A549 (cell line): Measurements from ENCODE around the gene CTSK. TPM values are rescaled to one million over a fixed set of nuclear protein-coding genes. Genes with fewer than 3 reads are reported as not detected.

Source experiments
- ATAC-seq, 2 experiments: fragments of 200-7000 bp in 1 of 2; fragments of >200 bp in 1 of 2; cut with Nextera tagmentation in 1 of 2; cut with Tn5 transposase in 1 of 2; 3 replicates each; pipeline versions ENCODE4 v1.8.0 to v1.9.1; 2018 to 2020; ENCODE audit warnings: mild to moderate bottlenecking in 1 of 2, moderate library complexity in 1 of 2
- CTCF ChIA-PET: fragments of 300-600 bp; sonication (Branson Sonifier 250); formaldehyde crosslinking; extraction: SDS; loops from one replicate; lab custom pipeline; 2021; ENCODE audit warnings: antibody characterized with exemption, inconsistent platforms; lab: Yijun Ruan, JAX
- POLR2A ChIA-PET: fragments of 350-600 bp; formaldehyde crosslinking; extraction: SDS; loops from one replicate; lab custom pipeline; 2021; ENCODE audit warnings: antibody characterized with exemption, inconsistent platforms; lab: Yijun Ruan, JAX
- DNase-seq, 2 experiments: peaks; one replicate each; pipeline versions ENCODE4 v3.0.0 to v3.0.0-alpha.2; 2011 to 2016; ENCODE audit warnings: low read depth in 1 of 2, low spot score in 1 of 2
- FAIRE-seq: peaks from 2 replicates; lab custom pipeline; 2011; peaks lifted over from hg19 to GRCh38; lab: Jason Lieb, UNC
- H3K27ac ChIP-seq, 2 experiments: fragments of >200 bp; sonication (Bioruptor Twin); formaldehyde crosslinking; 3 replicates each; pipeline ENCODE4 v1.5.1; 2016 to 2017
- H3K4me1 ChIP-seq: fragments of >200 bp; sonication (Bioruptor Twin); formaldehyde crosslinking; 3 replicates; pipeline ENCODE4 v1.6.1; 2016
- H3K4me2 ChIP-seq: fragments of >200 bp; sonication (Bioruptor Twin); formaldehyde crosslinking; 3 replicates; pipeline ENCODE4 v1.6.1; 2016
- H3K4me3 ChIP-seq: fragments of >200 bp; sonication (Bioruptor Twin); formaldehyde crosslinking; 3 replicates; pipeline ENCODE4 v1.5.1; 2016
- H3K9me3 ChIP-seq: fragments of >200 bp; sonication (Bioruptor Twin); formaldehyde crosslinking; 3 replicates; pipeline ENCODE4 v1.6.1; 2016
- ATOH8 ChIP-seq: fragments of 250-450 bp; sonication (Bioruptor Pico); IDR thresholded peaks from 2 replicates; pipeline ENCODE4 v1.5.0; 2020; ENCODE audit warnings: low read depth, mild to moderate bottlenecking, moderate library complexity
- BHLHE40 ChIP-seq: IDR thresholded peaks from 2 replicates; pipeline ENCODE4 v1.6.1; 2012; ENCODE audit warnings: low read depth, low read length, inconsistent platforms
- CBX2 ChIP-seq: fragments of 200-600 bp; sonication (generic); IDR thresholded peaks from 2 replicates; pipeline ENCODE4 v1.6.1; 2016; ENCODE audit warnings: low read depth, mild to moderate bottlenecking, borderline replicate concordance
- CTCF ChIP-seq: fragments of >200 bp; sonication (Bioruptor Twin); formaldehyde crosslinking; IDR thresholded peaks from 3 replicates; pipeline ENCODE4 v1.5.1; 2016
- E2F6 ChIP-seq: IDR thresholded peaks from 2 replicates; pipeline ENCODE4 v1.6.1; 2012; ENCODE audit warnings: low read depth, borderline replicate concordance
- EHF ChIP-seq: fragments of 250-450 bp; sonication (Bioruptor Pico); IDR thresholded peaks from 2 replicates; pipeline ENCODE4 v1.5.0; 2020; ENCODE audit warnings: mild to moderate bottlenecking
- ELK1 ChIP-seq: fragments of 150-350 bp; IDR thresholded peaks from 2 replicates; pipeline ENCODE4 v1.6.1; 2014; ENCODE audit warnings: low read depth, mild to moderate bottlenecking, low read length
- ESRRA ChIP-seq: fragments of 150-350 bp; IDR thresholded peaks from 2 replicates; pipeline ENCODE4 v1.6.1; 2014; ENCODE audit warnings: mild to moderate bottlenecking, low read length, borderline replicate concordance
- GATA3 ChIP-seq: IDR thresholded peaks from 2 replicates; pipeline ENCODE4 v1.6.1; 2012; ENCODE audit warnings: borderline replicate concordance
- HMGXB4 ChIP-seq: fragments of 250-450 bp; sonication (Bioruptor Pico); IDR thresholded peaks from 2 replicates; pipeline ENCODE4 v1.5.0; 2021; ENCODE audit warnings: mild to moderate bottlenecking, moderate library complexity, borderline replicate concordance
- JUN ChIP-seq, 2 experiments: fragments of >200 bp; sonication (Bioruptor Twin); formaldehyde crosslinking; IDR thresholded peaks; 2 replicates in 1 of 2; 3 replicates in 1 of 2; pipeline ENCODE4 v1.6.1; 2016 to 2017
- KDM1A ChIP-seq: fragments of 200-600 bp; sonication (generic); IDR thresholded peaks from 2 replicates; pipeline ENCODE4 v1.6.1; 2016; ENCODE audit warnings: low read depth, mild to moderate bottlenecking
- MAFK ChIP-seq: fragments of 450-650 bp; IDR thresholded peaks from 2 replicates; pipeline ENCODE4 v1.6.1; 2014; ENCODE audit not compliant: partially characterized antibody
- MAZ ChIP-seq: fragments of 150-350 bp; IDR thresholded peaks from 2 replicates; pipeline ENCODE4 v1.6.1; 2014; ENCODE audit warnings: antibody characterized with exemption, low read depth, low read length, borderline replicate concordance
- NPAS2 ChIP-seq: fragments of 250-450 bp; sonication (Bioruptor Pico); IDR thresholded peaks from 2 replicates; pipeline ENCODE4 v1.8.0; 2022; ENCODE audit warnings: mild to moderate bottlenecking, moderate library complexity, borderline replicate concordance
- POLR2AphosphoS2 ChIP-seq: conservative IDR thresholded peaks from 2 replicates; pipeline ENCODE4 v1.6.1; 2012; ENCODE audit warnings: low read length, improper control_type of control experiment, inconsistent platforms
- RARB ChIP-seq: fragments of 250-450 bp; sonication (Bioruptor Pico); IDR thresholded peaks from 2 replicates; pipeline ENCODE4 v1.8.0; 2021; ENCODE audit warnings: mild to moderate bottlenecking, moderate library complexity
- RFX5 ChIP-seq: fragments of 450-650 bp; IDR thresholded peaks from 2 replicates; pipeline ENCODE4 v1.7.1; 2014; ENCODE audit warnings: antibody characterized with exemption, mild to moderate bottlenecking, moderate library complexity
- SREBF2 ChIP-seq: fragments of 450-650 bp; IDR thresholded peaks from 2 replicates; pipeline ENCODE4 v1.6.1; 2014; ENCODE audit warnings: mild to moderate bottlenecking, moderate library complexity
- TFCP2L1 ChIP-seq: fragments of 250-450 bp; sonication (Bioruptor Pico); IDR thresholded peaks from 2 replicates; pipeline ENCODE4 v1.5.0; 2021; ENCODE audit warnings: mild to moderate bottlenecking
- ZC3H11A ChIP-seq: fragments of 450-650 bp; IDR thresholded peaks from 2 replicates; pipeline ENCODE4 v1.6.1; 2014; ENCODE audit warnings: antibody characterized with exemption, mild to moderate bottlenecking
- ZFP36 ChIP-seq: fragments of 450-650 bp; IDR thresholded peaks from 2 replicates; pipeline ENCODE4 v1.6.1; 2014; ENCODE audit warnings: borderline replicate concordance; ENCODE audit not compliant: partially characterized antibody
- ZSCAN20 ChIP-seq: fragments of 250-450 bp; sonication (Bioruptor Pico); IDR thresholded peaks from 2 replicates; pipeline ENCODE4 v1.8.0; 2022; ENCODE audit warnings: mild to moderate bottlenecking, moderate library complexity
- WGBS: methylation state at CpG from one replicate; pipeline ENCODE4 v1.1.6; 2017; ENCODE audit errors: missing lambda C conversion rate; 5-methylcytosine and 5-hydroxymethylcytosine counted together
- polyA plus RNA-seq, 4 experiments: library from polyadenylated mRNA; depleted of rRNA in 3 of 4; stranded (reverse); fragments of >200 nt; fragmentation: RNase III in 1 of 4; extraction: RNeasy Plus Mini Kit Qiagen cat#74134 plus additional on column Dnase treatment in 1 of 4; gene quantifications; 2 replicates in 3 of 4; 3 replicates in 1 of 4; pipeline ENCODE4 v1.2.3, GENCODE V29; 2011 to 2017

The CTSK gene
- polyA plus RNA-seq, 2 of the 4 experiments (the other 2 are of a cell fraction) = 2.4 to 5.0 TPM

GRCh38 chr1:150762552-150762951 lies 45.5 kb downstream of the CTSK start:
- TF ChIP-seq RFX5 (no peak), E2F6 (no peak), CTCF (no peak), CBX2 (no peak), ELK1 (no peak), MAFK (no peak), JUN (IDR thresholded peaks at IDR 0.05) (no peak), KDM1A (no peak), EHF (CRISPR knock-in tag) (no peak), ZFP36 (no peak), MAZ (no peak)
- H3K27ac ChIP-seq = no peak overlapping the region
- 93% methylated on average over 2 of the region's 2 CpGs for WGBS
- DNase-seq = no peak
- H3K4me2 ChIP-seq = no peak overlapping the region
- H3K4me1 ChIP-seq = peaks cover 20% of the 10 kb centered on the region
- H3K9me3 ChIP-seq = peaks cover 5% of the 10 kb centered on the region; the same call in 1 of the 3 replicates
- no peak for FAIRE-seq
- no peak for ATAC-seq
- POLR2A ChIA-PET = no interaction called here
- no peak overlapping the region for H3K4me3 ChIP-seq
- CTCF ChIA-PET = no interaction called here

- TF ChIP-seq ZC3H11A = no peak
- TF ChIP-seq TFCP2L1 (CRISPR knock-in tag) = no peak
- no peak for TF ChIP-seq RARB (CRISPR knock-in tag)
- TF ChIP-seq ATOH8 = no peak
- TF ChIP-seq GATA3 = no peak
- TF ChIP-seq ZSCAN20 (CRISPR knock-in tag) = no peak
- TF ChIP-seq KDM1A = no peak
- TF ChIP-seq NPAS2 (CRISPR knock-in tag) = no peak
- no peak for TF ChIP-seq SREBF2
- TF ChIP-seq EHF (CRISPR knock-in tag) = no peak
- TF ChIP-seq HMGXB4 (CRISPR knock-in tag) = no peak
- TF ChIP-seq ESRRA = no peak
- TF ChIP-seq BHLHE40 = no peak
- TF ChIP-seq POLR2AphosphoS2 = no peak
- Histone ChIP-seq H3K27ac (no peak overlapping the region), H3K9me3 (peaks cover 5% of the 10 kb centered on the region; the same call in 1 of the 3 replicates), H3K4me3 (no peak overlapping the region), H3K4me2 (no peak overlapping the region), H3K4me1 (peaks cover 20% of the 10 kb centered on the region)
- POLR2A ChIA-PET = no interaction called here
- WGBS = 95% methylated on average over 1 of the region's 1 CpG
- no peak for FAIRE-seq
- no peak for DNase-seq
- ATAC-seq = no peak
- CTCF ChIA-PET = no interaction called here
Observed at GRCh38 chr1:150761801-150762200, 46.3 kb downstream of the CTSK start.
